ENCODE measurements around the gene CAMTA1.

GRCh38 chr1:6918186-6918924, 133.1 kb downstream of the CAMTA1 start:
- no peak for TF ChIP-seq CTCF (tag by site-specific recombination; IDR thresholded peaks at IDR 0.05)
- no peak for TF ChIP-seq ZNF311 (tag by site-specific recombination; IDR thresholded peaks at IDR 0.05; ENCODE audit: borderline replicate concordance)
- TF ChIP-seq ZFP3 (tag by site-specific recombination; IDR thresholded peaks at IDR 0.05; ENCODE audit: low read depth) = no peak
- no peak for TF ChIP-seq ZNF792 (tag by site-specific recombination; IDR thresholded peaks at IDR 0.05)
- no peak for TF ChIP-seq ZEB2 (tag by site-specific recombination; IDR thresholded peaks at IDR 0.05)

Data from HEK293 (cell line).